ENCODE results near the gene NHLH1.
A peak's percentile ranks its signal among the peaks of the same experiment; 100 is the strongest.

The NHLH1 gene

DNA sequence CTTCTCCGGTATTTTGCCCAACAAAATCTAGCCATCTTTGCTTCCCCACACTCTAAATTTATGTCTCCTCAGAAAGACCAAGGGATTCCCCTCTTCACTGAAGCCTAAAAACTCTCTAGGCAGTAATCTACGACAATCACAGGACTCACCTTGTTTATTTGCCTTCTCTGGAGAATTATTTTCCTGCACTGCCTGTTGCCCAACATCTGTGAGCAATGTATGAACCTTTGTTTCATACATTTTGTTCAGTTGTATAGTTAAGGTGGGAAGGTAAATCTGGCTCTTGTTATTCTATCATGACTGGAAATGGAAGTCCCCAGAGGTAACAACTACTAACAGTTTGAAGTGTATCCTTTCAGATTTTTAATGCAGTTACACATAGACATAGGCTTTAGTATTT, 26.0 kb upstream of the NHLH1 start:
- H3K4me2 ChIP-seq (ENCODE audit: low read length): peak overlapping the region; percentile 84
- TF ChIP-seq, protein P1, sequence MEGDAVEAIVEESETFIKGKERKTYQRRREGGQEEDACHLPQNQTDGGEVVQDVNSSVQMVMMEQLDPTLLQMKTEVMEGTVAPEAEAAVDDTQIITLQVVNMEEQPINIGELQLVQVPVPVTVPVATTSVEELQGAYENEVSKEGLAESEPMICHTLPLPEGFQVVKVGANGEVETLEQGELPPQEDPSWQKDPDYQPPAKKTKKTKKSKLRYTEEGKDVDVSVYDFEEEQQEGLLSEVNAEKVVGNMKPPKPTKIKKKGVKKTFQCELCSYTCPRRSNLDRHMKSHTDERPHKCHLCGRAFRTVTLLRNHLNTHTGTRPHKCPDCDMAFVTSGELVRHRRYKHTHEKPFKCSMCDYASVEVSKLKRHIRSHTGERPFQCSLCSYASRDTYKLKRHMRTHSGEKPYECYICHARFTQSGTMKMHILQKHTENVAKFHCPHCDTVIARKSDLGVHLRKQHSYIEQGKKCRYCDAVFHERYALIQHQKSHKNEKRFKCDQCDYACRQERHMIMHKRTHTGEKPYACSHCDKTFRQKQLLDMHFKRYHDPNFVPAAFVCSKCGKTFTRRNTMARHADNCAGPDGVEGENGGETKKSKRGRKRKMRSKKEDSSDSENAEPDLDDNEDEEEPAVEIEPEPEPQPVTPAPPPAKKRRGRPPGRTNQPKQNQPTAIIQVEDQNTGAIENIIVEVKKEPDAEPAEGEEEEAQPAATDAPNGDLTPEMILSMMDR (IDR thresholded peaks at IDR 0.05; ENCODE audit: low read length): no peak
- TF ChIP-seq EZH2 (IDR thresholded peaks at IDR 0.05; ENCODE audit: borderline replicate concordance, low read length): no peak

DNA sequence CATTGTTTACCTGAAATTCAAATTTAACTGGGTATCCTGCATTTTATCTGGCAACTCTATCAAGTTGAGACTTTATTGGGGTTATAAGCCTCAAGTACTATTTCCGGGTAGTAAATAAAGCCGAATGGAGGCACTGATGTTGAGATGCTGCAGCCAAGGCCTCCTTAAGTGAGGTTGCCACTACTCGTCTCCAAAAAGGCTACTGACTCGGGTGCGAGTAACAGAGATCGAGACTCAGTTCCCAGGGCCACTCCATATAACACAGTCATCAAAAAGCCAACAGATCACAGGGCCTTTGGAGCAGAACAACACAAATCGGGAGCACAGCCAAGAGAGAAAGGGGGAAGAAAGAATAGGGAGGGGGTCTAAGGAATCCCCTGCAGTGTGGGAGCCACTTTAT, 24.3 kb upstream of the NHLH1 start:
- Histone ChIP-seq H4K20me1 (ENCODE audit: insufficient read depth, low read length) (0 out of 2 replicates have a peak, but pooled peaks cover 3% of the 10 kb centered on the region), H3K27ac (ENCODE audit: low read depth, low read length, poor library complexity, severe bottlenecking) (peak overlapping the region; percentile 21), H3K4me2 (ENCODE audit: low read length) (peak overlapping the region; percentile 84), H3F3A (ENCODE audit: insufficient read depth, low read length) (no peaks in the 10 kb centered on the region), H3K9ac (ENCODE audit: low read length) (peak overlapping the region; percentile 96), H3K36me3 (ENCODE audit: insufficient read depth, low read length) (peaks cover 52% of the 10 kb centered on the region), H3K4me1 (ENCODE audit: insufficient read depth, low read length, severe bottlenecking) (peaks cover 44% of the 10 kb centered on the region), H3K4me3 (ENCODE audit: low read depth, low read length, poor library complexity, severe bottlenecking) (peak overlapping the region; percentile 98), H3K9me3 (ENCODE audit: low read length) (no peaks in the 10 kb centered on the region), H3K27me3 (ENCODE audit: insufficient read depth, low read length) (no peaks in the 10 kb centered on the region), H3K9me2 (ENCODE audit: low read depth, low read length) (no peaks in the 10 kb centered on the region), H2AFZ (ENCODE audit: low read length) (no peak overlapping the region), H3K79me2 (ENCODE audit: insufficient read depth, low read length) (peaks cover 45% of the 10 kb centered on the region)
- no peak for TF ChIP-seq EZH2 (IDR thresholded peaks at IDR 0.05; ENCODE audit: borderline replicate concordance, low read length)
- TF ChIP-seq, protein P1 (IDR thresholded peaks at IDR 0.05; ENCODE audit: low read length): no peak

More for the DNA sequence above, 26.0 kb upstream of the NHLH1 start:
- Histone ChIP-seq H3K4me3 (ENCODE audit: low read depth, low read length, poor library complexity, severe bottlenecking) (peak overlapping the region; percentile 98), H3K36me3 (ENCODE audit: insufficient read depth, low read length) (peaks cover 60% of the 10 kb centered on the region), H4K20me1 (ENCODE audit: insufficient read depth, low read length) (0 out of 2 replicates have a peak, but pooled peaks cover 3% of the 10 kb centered on the region), H3K27ac (ENCODE audit: low read depth, low read length, poor library complexity, severe bottlenecking) (no peak overlapping the region), H3K79me2 (ENCODE audit: insufficient read depth, low read length) (peaks cover 45% of the 10 kb centered on the region), H2AFZ (ENCODE audit: low read length) (no peak overlapping the region), H3K4me1 (ENCODE audit: insufficient read depth, low read length, severe bottlenecking) (peaks cover 28% of the 10 kb centered on the region), H3K9ac (ENCODE audit: low read length) (no peak overlapping the region), H3K9me3 (ENCODE audit: low read length) (no peaks in the 10 kb centered on the region), H3F3A (ENCODE audit: insufficient read depth, low read length) (no peaks in the 10 kb centered on the region), H3K9me2 (ENCODE audit: low read depth, low read length) (no peaks in the 10 kb centered on the region), H3K27me3 (ENCODE audit: insufficient read depth, low read length) (no peaks in the 10 kb centered on the region)

DNA sequence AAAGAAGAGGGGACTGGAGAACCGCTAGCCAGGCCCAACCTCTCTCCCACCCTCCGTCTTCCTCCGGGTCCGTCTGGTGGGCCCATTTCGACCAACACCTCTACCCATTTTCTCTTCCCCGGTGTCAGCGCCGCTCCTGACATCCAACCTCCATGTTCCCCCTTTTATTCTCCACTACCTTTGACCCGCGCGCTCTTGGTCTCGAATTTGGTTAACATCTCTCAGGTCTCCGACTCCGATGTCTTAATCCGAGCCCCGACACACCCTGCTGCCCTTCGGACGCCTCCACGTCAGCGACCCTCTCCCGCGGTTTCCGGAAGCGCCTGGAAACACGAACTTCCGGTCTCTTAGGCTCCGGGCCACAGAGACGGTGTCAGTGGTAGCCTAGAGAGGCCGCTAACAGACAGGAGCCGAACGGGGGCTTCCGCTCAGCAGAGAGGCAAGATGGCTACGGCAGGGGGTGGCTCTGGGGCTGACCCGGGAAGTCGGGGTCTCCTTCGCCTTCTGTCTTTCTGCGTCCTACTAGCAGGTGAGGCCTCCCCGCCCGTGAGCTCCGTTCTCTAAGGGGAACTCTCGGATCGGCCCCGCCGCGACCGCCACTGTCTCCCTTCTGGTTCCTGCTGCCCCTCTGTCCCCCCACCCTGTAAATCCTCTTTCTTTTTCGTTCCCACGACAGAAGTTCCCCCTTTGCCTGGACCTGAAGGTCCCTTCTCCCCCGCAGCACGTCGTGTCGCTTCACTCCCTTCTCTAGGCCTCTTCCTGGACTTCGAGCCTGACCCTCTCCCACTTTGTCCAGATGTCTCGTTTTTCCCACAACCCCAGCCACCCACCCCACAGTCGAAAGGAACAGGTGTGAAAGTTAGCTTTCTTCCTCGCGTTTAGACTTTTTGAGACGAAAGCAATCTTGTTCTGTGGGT, 23.7 kb upstream of the NHLH1 start, which contains the start of the genes COPA and NCSTN:
Gene COPA, minus strand, starts transcription at position 298 of the 917 bp plus-strand sequence. Its CDS starts 80 bp downstream, at position 218.
Gene NCSTN, plus strand, starts transcription at position 431 of the 917 bp plus-strand sequence. Its CDS starts 14 bp downstream, at position 445.
- Histone ChIP-seq H4K20me1 (ENCODE audit: insufficient read depth, low read length) (0 out of 2 replicates have a peak, but pooled peaks cover 3% of the 10 kb centered on the region), H3K4me1 (ENCODE audit: insufficient read depth, low read length, severe bottlenecking) (peaks cover 44% of the 10 kb centered on the region), H3K79me2 (ENCODE audit: insufficient read depth, low read length) (peaks cover 45% of the 10 kb centered on the region), H3K4me2 (ENCODE audit: low read length) (peak within 1 kb of the TSS; percentile 84), H3K9me2 (ENCODE audit: low read depth, low read length) (no peaks in the 10 kb centered on the region), H3K9me3 (ENCODE audit: low read length) (no peaks in the 10 kb centered on the region), H3K4me3 (ENCODE audit: low read depth, low read length, poor library complexity, severe bottlenecking) (peak within 1 kb of the TSS; percentile 98), H3K9ac (ENCODE audit: low read length) (peak within 1 kb of the TSS; percentile 96), H3K27ac (ENCODE audit: low read depth, low read length, poor library complexity, severe bottlenecking) (peak within 1 kb of the TSS; percentile 25), H3K27me3 (ENCODE audit: insufficient read depth, low read length) (no peaks in the 10 kb centered on the region), H3F3A (ENCODE audit: insufficient read depth, low read length) (no peaks in the 10 kb centered on the region), H2AFZ (ENCODE audit: low read length) (no peak within 1 kb of the TSS), H3K36me3 (ENCODE audit: insufficient read depth, low read length) (peaks cover 49% of the 10 kb centered on the region)
- no peak for TF ChIP-seq EZH2 (IDR thresholded peaks at IDR 0.05; ENCODE audit: borderline replicate concordance, low read length)
- TF ChIP-seq, protein P1 (IDR thresholded peaks at IDR 0.05; ENCODE audit: low read length): no peak

Measured in OCI-LY1 (cell line).